ENCODE data around the gene NRAP.

DNA sequence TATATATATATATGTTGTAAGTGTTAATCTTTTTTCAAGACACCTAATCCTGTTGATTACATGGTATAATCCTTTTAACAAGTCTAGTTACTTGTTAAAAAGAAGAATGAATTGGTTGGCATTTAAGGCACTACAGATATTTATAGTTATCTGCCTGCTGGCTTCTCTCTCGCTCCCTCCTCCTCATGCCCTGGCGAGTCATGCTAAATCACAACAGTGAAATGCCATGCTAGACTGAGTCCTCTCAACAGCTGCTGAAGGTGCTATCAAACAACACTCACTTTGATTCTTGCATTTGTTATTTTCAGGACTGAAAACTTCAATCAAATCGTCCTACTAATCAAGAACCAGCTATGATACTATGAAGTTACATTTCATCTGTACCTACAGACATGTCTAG is 15.4 kb downstream of the NRAP start:
- no peak for TF ChIP-seq POLR2A (IDR thresholded peaks at IDR 0.05)
- TF ChIP-seq, protein P1, sequence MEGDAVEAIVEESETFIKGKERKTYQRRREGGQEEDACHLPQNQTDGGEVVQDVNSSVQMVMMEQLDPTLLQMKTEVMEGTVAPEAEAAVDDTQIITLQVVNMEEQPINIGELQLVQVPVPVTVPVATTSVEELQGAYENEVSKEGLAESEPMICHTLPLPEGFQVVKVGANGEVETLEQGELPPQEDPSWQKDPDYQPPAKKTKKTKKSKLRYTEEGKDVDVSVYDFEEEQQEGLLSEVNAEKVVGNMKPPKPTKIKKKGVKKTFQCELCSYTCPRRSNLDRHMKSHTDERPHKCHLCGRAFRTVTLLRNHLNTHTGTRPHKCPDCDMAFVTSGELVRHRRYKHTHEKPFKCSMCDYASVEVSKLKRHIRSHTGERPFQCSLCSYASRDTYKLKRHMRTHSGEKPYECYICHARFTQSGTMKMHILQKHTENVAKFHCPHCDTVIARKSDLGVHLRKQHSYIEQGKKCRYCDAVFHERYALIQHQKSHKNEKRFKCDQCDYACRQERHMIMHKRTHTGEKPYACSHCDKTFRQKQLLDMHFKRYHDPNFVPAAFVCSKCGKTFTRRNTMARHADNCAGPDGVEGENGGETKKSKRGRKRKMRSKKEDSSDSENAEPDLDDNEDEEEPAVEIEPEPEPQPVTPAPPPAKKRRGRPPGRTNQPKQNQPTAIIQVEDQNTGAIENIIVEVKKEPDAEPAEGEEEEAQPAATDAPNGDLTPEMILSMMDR (IDR thresholded peaks at IDR 0.05) = no peak
